Testis (tissue), 2 donors: Measurements from ENCODE around the gene LRRC8A.

Source experiments
- CTCF ChIP-seq, 3 experiments: fragments of 450-650 bp in 2 of 3; fragments of 200-600 bp in 1 of 3; sonication (generic) in 1 of 3; IDR thresholded peaks; one replicate each; pipeline ENCODE4 v1.5.1; 2016 to 2019; ENCODE audit warnings: antibody characterized with exemption in 3 of 3, mild to moderate bottlenecking in 2 of 3, moderate library complexity in 1 of 3
- POLR2A ChIP-seq: fragments of 450-650 bp; IDR thresholded peaks from one replicate; pipeline ENCODE4 v1.6.1; 2017; ENCODE audit warnings: antibody characterized with exemption, mild to moderate bottlenecking, moderate library complexity

- TF ChIP-seq CTCF (IDR thresholded peaks at IDR 0.05): no peak
- no peak for TF ChIP-seq POLR2A
These were observed 6.0 kb downstream of the LRRC8A start for GRCh38 chr9:128887914-128888350.
